Gastroesophageal sphincter (tissue), 3 donors: ENCODE measurements around the gene BCLAF3.

Source experiments
- CTCF ChIP-seq, 4 experiments: fragments of 200-600 bp in 2 of 4; fragments of 450-650 bp in 2 of 4; sonication (generic) in 1 of 4; IDR thresholded peaks; one replicate each; pipeline ENCODE4 v1.5.1; 2017 to 2019; ENCODE audit warnings: antibody characterized with exemption in 4 of 4, mild to moderate bottlenecking in 2 of 4, moderate library complexity in 2 of 4
- POLR2A ChIP-seq, 2 donors: fragments of 450-650 bp; IDR thresholded peaks; one replicate each; pipeline ENCODE4 v1.6.1; 2017; ENCODE audit warnings: antibody characterized with exemption in 2 of 2, mild to moderate bottlenecking in 2 of 2, moderate library complexity in 1 of 2
- POLR2AphosphoS5 ChIP-seq: sonication (generic); formaldehyde crosslinking; IDR thresholded peaks from one replicate; pipeline ENCODE4 v1.6.1; 2017; ENCODE audit warnings: antibody characterized with exemption

GRCh38 chrX:20029728-20030127 is 38.9 kb upstream of the BCLAF3 start:
- TF ChIP-seq POLR2AphosphoS5: no peak
- no peak for TF ChIP-seq CTCF (IDR thresholded peaks at IDR 0.05)
- no peak for TF ChIP-seq POLR2A (IDR thresholded peaks at IDR 0.05)
